Colonic mucosa (tissue), 4 donors: ENCODE data around the gene TMCC1. TPM values are rescaled to one million over a fixed set of nuclear protein-coding genes. Genes with fewer than 3 reads are reported as not detected.

Experiments
- DNase-seq: peaks from one replicate; pipeline ENCODE4 v3.0.0-alpha.2; 2020
- H3K27ac ChIP-seq: fragments of 200-600 bp; one replicate; pipeline ENCODE4 v1.8.0; 2021
- H3K27me3 ChIP-seq: fragments of 200-600 bp; one replicate; pipeline ENCODE4 v1.8.0; 2021
- H3K36me3 ChIP-seq: fragments of 200-600 bp; one replicate; pipeline ENCODE4 v1.8.0; 2021
- H3K4me1 ChIP-seq: fragments of 200-600 bp; one replicate; pipeline ENCODE4 v1.8.0; 2021; ENCODE audit warnings: mild to moderate bottlenecking
- H3K4me3 ChIP-seq: fragments of 200-600 bp; one replicate; pipeline ENCODE4 v1.8.0; 2021
- H3K9ac ChIP-seq, 2 donors: one replicate each; pipeline ENCODE4 v1.7.0; 2013; ENCODE audit warnings: control low read depth in 2 of 2, low read depth in 2 of 2, low read length in 2 of 2
- H3K9me3 ChIP-seq: fragments of 200-600 bp; one replicate; pipeline ENCODE4 v1.8.0; 2021
- intact Hi-C: fragments of 100-400 bp; cut with DNase I; formaldehyde crosslinking; loops from one replicate; pipeline ENCODE4 v1.14.1; 2022
- total RNA-seq, 2 donors: library from RNA; stranded (reverse); fragmentation: NEBNext Ultra II Directional in 1 of 2; extraction: Animal tissue kit (Norgen Biotek cat#: 25700) in 1 of 2; gene quantifications; one replicate each; pipeline ENCODE4 v1.2.1, GENCODE V29; 2021
- TF ChIP-seq, protein P1 (sequence below): fragments of 200-600 bp; IDR thresholded peaks from one replicate; pipeline ENCODE4 v1.8.0; 2022; ENCODE audit warnings: antibody characterized with exemption, mild to moderate bottlenecking
- donor health status: healthy.
- donor health status: DM: no; HTN: no; CAD: no.
- donor health status: DM: no; HTN: no; CAD: no.

Gene TMCC1
- total RNA-seq, 2 donors from 2014 or later, result 23.2 to 32.8 TPM

DNA sequence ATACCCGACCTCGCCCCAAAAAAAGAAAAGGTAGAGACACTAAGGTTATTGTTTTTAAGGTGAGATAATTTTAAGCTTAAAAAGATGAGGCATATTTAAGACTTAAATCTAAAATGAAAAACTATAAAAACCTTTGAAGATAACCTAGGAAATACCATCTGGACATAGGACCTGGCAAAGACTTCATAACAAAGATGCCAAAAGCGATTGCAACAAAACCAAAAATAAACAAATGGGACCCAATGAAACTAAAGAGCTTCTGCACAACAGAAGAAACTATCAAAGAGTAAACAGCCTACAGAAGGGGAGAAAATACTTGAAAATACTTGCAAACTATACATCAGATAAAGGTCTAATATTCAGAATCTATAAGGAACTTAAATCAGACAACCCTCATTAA lies 80.9 kb downstream of the TMCC1 start:
- TF ChIP-seq, protein P1, sequence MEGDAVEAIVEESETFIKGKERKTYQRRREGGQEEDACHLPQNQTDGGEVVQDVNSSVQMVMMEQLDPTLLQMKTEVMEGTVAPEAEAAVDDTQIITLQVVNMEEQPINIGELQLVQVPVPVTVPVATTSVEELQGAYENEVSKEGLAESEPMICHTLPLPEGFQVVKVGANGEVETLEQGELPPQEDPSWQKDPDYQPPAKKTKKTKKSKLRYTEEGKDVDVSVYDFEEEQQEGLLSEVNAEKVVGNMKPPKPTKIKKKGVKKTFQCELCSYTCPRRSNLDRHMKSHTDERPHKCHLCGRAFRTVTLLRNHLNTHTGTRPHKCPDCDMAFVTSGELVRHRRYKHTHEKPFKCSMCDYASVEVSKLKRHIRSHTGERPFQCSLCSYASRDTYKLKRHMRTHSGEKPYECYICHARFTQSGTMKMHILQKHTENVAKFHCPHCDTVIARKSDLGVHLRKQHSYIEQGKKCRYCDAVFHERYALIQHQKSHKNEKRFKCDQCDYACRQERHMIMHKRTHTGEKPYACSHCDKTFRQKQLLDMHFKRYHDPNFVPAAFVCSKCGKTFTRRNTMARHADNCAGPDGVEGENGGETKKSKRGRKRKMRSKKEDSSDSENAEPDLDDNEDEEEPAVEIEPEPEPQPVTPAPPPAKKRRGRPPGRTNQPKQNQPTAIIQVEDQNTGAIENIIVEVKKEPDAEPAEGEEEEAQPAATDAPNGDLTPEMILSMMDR, result no peak
- no peaks in the 10 kb centered on the region for H3K36me3 ChIP-seq
- H3K27ac ChIP-seq, result no peak overlapping the region
- no peaks in the 10 kb centered on the region for H3K9me3 ChIP-seq
- no peaks in the 10 kb centered on the region for H3K27me3 ChIP-seq
- H3K9ac ChIP-seq, result no peak overlapping the region
- H3K4me3 ChIP-seq, result no peak overlapping the region
- no peak for DNase-seq
- intact Hi-C loops, result no loop called here
- H3K4me1 ChIP-seq, result no peaks in the 10 kb centered on the region

DNA sequence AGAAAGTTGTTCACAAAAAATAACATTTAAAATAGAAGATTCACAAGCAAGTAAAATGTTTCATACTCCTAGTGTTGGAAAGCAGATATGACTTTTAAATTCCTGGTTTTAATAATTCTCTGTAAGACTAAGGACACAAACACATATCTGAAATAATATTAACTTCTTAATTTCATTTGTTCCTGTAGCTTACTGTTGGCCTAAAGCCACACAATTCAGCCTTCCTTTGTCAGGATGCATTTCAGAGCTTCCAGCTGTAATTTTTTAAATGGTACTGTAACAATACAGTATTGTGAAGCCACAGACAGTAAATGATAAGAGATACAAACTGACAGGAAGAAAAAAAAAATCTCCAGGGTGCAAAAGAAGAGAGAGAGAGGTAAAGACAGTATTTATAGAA lies 84.2 kb downstream of the TMCC1 start:
- Histone ChIP-seq H3K27ac (no peak overlapping the region), H3K27me3 (no peaks in the 10 kb centered on the region), H3K4me1 (no peaks in the 10 kb centered on the region), H3K9me3 (no peaks in the 10 kb centered on the region), H3K36me3 (no peaks in the 10 kb centered on the region), H3K4me3 (no peak overlapping the region), H3K9ac (no peak overlapping the region)
- intact Hi-C loops, result no loop called here
- TF ChIP-seq, protein P1, result no peak
- DNase-seq, result no peak

DNA sequence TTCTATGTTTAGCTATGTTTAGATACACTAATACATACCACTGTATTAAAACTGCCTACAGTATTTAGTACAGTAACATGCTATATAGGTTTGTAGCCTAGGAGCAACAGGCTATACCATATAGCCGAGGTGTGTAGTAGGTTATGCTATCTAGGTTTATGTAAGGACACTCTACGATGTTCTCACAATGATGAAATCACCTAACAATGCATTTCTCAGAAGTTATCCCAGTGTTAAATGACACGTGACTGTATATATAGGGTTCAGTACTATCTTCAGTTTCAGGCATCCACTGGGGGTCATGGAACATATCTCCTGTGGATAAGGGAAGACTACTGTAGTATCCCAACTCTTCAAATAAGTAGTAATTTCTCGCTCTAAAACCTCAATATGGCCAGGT lies 97.4 kb downstream of the TMCC1 start:
- no peak for DNase-seq
- Histone ChIP-seq H3K9me3 (no peaks in the 10 kb centered on the region), H3K9ac (no peak overlapping the region), H3K27me3 (no peaks in the 10 kb centered on the region), H3K36me3 (no peaks in the 10 kb centered on the region), H3K27ac (no peak overlapping the region), H3K4me3 (no peak overlapping the region), H3K4me1 (peaks cover 9% of the 10 kb centered on the region)
- TF ChIP-seq, protein P1, result no peak
- intact Hi-C loops, result no loop called here

DNA sequence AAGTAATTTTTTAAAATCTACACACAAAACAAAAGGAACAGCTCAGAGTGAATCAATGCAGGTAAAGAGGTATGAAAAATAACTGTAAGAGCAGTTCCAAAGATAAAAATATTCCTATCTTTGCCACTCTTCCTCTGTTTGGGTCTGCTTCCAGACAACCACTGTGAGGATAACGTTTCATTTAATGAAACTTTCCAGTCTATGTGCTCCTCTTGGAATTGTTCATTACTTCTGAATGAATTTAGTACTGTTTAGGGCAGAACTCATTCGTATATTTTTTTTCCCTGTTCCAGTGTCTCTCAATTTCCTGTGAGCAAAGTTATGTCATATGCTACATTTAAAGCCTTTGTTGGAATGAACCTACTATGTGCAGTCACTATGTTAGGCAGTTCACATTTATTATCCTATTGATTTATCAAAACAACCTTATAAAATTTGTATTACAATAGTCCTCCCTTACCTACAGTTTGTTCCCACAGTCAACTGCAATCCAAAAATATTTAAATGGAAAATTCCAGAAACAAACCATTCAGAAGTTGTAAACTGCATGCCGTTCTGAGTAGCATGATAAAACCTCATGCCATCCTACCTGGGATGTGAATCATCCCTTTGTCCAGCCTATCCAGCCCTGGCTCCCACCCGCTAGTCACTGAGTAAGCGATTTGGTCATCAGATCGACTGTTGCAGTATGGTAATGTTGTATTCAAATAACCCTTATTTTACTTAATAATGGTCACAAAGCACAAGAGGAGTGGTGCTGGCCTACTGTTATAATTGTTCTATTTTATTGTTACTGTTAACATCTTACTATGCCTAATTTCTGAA lies 98.1 kb downstream of the TMCC1 start:
- no peaks in the 10 kb centered on the region for H3K9me3 ChIP-seq
- TF ChIP-seq, protein P1, result no peak
- no peak overlapping the region for H3K4me3 ChIP-seq
- no peak for DNase-seq
- peaks cover 9% of the 10 kb centered on the region for H3K4me1 ChIP-seq
- intact Hi-C loops, result no loop called here
- no peaks in the 10 kb centered on the region for H3K27me3 ChIP-seq
- H3K36me3 ChIP-seq, result no peaks in the 10 kb centered on the region
- H3K9ac ChIP-seq, result peak overlapping the region in 1 of 2 donors; percentile 48
- no peak overlapping the region for H3K27ac ChIP-seq

DNA sequence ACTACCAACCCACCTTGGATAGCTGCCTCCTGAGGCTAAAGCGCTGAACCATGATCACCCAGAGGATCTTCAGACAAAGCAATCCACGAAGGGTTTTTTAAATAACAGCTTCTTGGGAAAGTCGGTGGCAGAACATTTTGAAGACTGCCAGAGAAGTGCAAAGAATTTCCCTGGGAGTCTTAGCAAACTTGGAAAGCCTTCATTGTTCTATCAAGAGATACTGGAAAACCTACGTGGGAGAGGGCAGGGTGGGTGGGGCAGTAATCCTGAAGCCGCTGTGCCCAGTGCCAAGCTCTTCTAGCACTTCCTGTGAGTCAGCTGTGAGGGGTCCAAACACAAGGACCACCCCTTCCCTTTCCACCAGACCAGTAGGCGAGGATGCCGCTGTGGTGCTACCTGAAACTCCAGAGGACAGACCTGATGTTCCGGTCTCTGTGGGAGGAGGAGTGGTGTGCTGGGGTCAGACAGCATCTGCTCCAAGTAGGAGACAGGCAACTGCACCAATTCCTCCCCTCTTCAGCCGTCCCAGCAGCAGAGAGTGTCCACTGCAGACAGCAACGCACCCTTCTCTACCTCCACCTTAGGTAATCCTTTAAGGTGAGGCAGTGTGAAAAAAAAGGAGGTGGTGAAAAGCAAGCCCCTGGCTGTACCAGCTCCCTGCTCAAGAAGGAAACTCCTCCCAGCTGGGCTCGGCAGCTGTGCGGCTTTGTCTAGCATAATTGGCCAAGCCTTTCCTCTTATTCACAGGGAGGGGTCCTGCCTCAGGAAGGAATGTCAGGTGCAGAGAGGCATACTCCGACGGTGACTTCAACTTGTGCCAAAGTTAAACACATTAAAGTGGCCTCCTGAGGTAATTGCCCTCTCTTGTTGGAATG lies 99.0 kb downstream of the TMCC1 start:
- DNase-seq, result peak; percentile 74
- Histone ChIP-seq H3K36me3 (no peaks in the 10 kb centered on the region), H3K27ac (no peak overlapping the region), H3K9ac (peak overlapping the region in 1 of 2 donors; percentile 48), H3K4me1 (peaks cover 9% of the 10 kb centered on the region), H3K4me3 (peak overlapping the region; percentile 15), H3K27me3 (no peaks in the 10 kb centered on the region), H3K9me3 (no peaks in the 10 kb centered on the region)
- intact Hi-C loops, result no loop called here
- TF ChIP-seq, protein P1, result no peak
